Panc1 (cell line): Measurements from ENCODE around the gene ASPSCR1.

Experiments used
- CTCF ChIP-seq: fragments of 450-650 bp; IDR thresholded peaks from 2 replicates; pipeline ENCODE4 v1.5.1; 2017; ENCODE audit warnings: mild to moderate bottlenecking
- SIN3A ChIP-seq: IDR thresholded peaks from 2 replicates; pipeline ENCODE4 v1.6.1; 2012; ENCODE audit warnings: low read depth, mild to moderate bottlenecking, low read length, moderate library complexity, borderline replicate concordance; ENCODE audit not compliant: insufficient read depth
- TCF7L2 ChIP-seq: IDR thresholded peaks from 2 replicates; pipeline ENCODE4 v1.6.1; 2011; ENCODE audit warnings: mild to moderate bottlenecking, low read depth, low read length, inconsistent platforms

- TF ChIP-seq CTCF (no peak), TCF7L2 (no peak), SIN3A (no peak)
Measured at GRCh38 chr17:81993729-81994592, 16.5 kb downstream of the ASPSCR1 start.
